Measurements from ENCODE around the gene KCNK3. TPM values are rescaled to one million over a fixed set of nuclear protein-coding genes. Genes with fewer than 3 reads are reported as not detected.

The KCNK3 gene
- total and polyA plus RNA-seq, 3 donors from 2014 or later: 1.0 to 2.5 (median 1.5) TPM

GRCh38 chr2:26740890-26741302, 48.4 kb downstream of the KCNK3 start:
- intact Hi-C loops (cut with DNase I; ENCODE audit: low total_unique reads): loop anchor here (5.0 kb wide), 1 partner anchor 134 kb away; no protein-coding TSS in a partner anchor
- peaks cover 4% of the 10 kb centered on the region for H3K4me1 ChIP-seq
- TF ChIP-seq, protein P1, sequence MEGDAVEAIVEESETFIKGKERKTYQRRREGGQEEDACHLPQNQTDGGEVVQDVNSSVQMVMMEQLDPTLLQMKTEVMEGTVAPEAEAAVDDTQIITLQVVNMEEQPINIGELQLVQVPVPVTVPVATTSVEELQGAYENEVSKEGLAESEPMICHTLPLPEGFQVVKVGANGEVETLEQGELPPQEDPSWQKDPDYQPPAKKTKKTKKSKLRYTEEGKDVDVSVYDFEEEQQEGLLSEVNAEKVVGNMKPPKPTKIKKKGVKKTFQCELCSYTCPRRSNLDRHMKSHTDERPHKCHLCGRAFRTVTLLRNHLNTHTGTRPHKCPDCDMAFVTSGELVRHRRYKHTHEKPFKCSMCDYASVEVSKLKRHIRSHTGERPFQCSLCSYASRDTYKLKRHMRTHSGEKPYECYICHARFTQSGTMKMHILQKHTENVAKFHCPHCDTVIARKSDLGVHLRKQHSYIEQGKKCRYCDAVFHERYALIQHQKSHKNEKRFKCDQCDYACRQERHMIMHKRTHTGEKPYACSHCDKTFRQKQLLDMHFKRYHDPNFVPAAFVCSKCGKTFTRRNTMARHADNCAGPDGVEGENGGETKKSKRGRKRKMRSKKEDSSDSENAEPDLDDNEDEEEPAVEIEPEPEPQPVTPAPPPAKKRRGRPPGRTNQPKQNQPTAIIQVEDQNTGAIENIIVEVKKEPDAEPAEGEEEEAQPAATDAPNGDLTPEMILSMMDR (IDR thresholded peaks at IDR 0.05): no peak
- TF ChIP-seq POLR2A (IDR thresholded peaks at IDR 0.05): no peak
- H3K27ac ChIP-seq: no peak overlapping the region
- no peaks in the 10 kb centered on the region for H3K36me3 ChIP-seq (ENCODE audit: low read depth, missing control alignments)
- 75 to 84% methylated on average over 4 to 8 of the region's 8 CpGs for whole genome bisulfite sequencing, 2 donors
- H3K27me3 ChIP-seq: no peaks in the 10 kb centered on the region
- no peaks in the 10 kb centered on the region for H3K9me3 ChIP-seq
- DNase-seq: peak; percentile 26
- no peak overlapping the region for H3K4me3 ChIP-seq

DNA sequence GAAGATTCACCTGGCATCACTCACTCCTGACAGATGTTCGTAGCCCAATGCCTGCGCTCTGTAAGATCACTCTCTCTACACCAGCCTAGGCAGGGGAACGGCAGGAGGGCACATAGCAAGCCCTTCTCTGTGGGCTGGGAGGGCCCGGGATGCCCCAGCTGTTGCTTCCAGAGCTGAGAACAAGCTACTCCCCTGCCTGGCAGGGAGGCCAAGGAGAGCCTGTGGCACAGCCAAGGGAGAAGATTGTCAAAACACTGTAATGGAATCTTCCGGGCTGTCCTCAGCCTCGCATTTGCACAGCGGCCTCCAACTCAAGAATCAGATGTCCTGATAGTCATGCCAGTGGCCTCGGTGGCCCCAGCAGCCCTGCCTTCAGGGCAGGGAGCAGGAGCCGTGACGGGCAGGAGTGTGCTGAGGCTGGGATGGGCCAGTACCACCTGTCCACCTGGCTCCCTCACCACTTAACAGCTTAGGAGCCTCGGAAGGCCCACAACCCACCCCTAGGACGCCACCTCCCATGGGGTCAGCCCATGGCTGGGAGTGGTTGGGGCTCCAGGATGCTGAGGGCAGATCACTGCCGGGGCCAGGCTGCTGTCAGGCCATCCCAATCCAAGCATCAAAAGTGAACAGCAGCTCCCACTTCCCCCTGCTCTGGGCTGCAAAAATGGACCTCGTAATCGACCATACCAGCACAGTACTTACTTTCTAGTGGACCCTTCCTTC, 49.7 kb downstream of the KCNK3 start:
- Histone ChIP-seq H3K36me3 (ENCODE audit: low read depth, missing control alignments) (no peaks in the 10 kb centered on the region), H3K27me3 (no peaks in the 10 kb centered on the region), H3K4me3 (no peak overlapping the region), H3K9me3 (no peaks in the 10 kb centered on the region), H3K4me1 (no peaks in the 10 kb centered on the region), H3K27ac (no peak overlapping the region)
- intact Hi-C loops (cut with DNase I; ENCODE audit: low total_unique reads): loop anchor here (5.0 kb wide), 1 partner anchor 135 kb away; no protein-coding TSS in a partner anchor
- no peak for DNase-seq
- TF ChIP-seq, protein P1 (IDR thresholded peaks at IDR 0.05): no peak
- no peak for TF ChIP-seq POLR2A (IDR thresholded peaks at IDR 0.05)
- WGBS, 2 donors: 97 to 99% methylated on average over 13 to 15 of the region's 15 CpGs

DNA sequence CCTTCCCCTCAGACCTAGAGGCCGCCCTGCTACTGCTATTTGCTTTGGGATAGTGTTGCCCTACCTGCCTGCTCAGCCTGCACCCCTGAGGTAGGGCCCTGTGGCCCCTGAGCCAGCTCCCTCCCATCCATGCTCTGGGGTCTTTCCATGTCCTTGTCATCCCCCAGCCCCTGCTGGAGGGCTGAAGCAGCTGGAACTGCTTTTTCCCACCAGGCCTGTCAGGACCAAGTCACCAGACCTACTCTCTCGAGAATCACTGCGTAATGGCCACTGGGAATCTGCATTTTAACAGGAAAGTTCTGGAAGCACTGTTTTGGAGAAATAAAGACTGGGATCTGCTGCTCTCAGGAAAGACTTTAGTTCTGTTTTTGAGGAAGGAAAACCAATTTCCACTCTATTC, 51.3 kb downstream of the KCNK3 start:
- intact Hi-C loops (cut with DNase I; ENCODE audit: low total_unique reads): loop anchor here (5.0 kb wide), 1 partner anchor 137 kb away; no protein-coding TSS in a partner anchor
- no peak for DNase-seq
- Histone ChIP-seq H3K4me1 (no peaks in the 10 kb centered on the region), H3K27ac (no peak overlapping the region), H3K9me3 (no peaks in the 10 kb centered on the region), H3K4me3 (no peak overlapping the region), H3K36me3 (ENCODE audit: low read depth, missing control alignments) (no peaks in the 10 kb centered on the region), H3K27me3 (no peaks in the 10 kb centered on the region)
- no peak for TF ChIP-seq POLR2A (IDR thresholded peaks at IDR 0.05)
- TF ChIP-seq, protein P1 (IDR thresholded peaks at IDR 0.05): no peak
- WGBS, 2 donors: 88 to 97% methylated on average over 3 of the region's 3 CpGs

DNA sequence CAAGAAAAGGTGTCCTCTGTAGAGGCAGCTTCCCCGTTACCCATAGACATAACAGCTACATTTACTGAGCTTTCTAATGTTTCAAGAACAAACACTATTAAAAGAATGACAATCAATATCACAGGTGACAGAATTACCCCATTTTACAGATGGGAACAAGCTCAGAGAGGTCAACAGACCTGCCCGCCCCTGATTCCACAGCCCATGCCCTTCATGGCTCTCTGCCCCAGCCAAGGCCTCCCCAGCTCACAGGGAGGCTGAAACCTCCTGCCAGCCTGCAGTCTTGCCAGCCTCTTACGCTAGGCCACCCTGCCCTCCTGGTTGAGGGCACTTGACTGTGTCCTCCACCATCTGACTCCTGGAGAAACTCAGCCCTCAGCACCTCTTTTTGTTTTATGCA, 52.4 kb downstream of the KCNK3 start:
- no peaks in the 10 kb centered on the region for H3K36me3 ChIP-seq (ENCODE audit: low read depth, missing control alignments)
- no peak for DNase-seq
- no peak overlapping the region for H3K27ac ChIP-seq
- 82 to 93% methylated on average over 3 of the region's 3 CpGs for WGBS, 2 donors
- no peaks in the 10 kb centered on the region for H3K9me3 ChIP-seq
- intact Hi-C loops (cut with DNase I; ENCODE audit: low total_unique reads): loop anchor here (5.0 kb wide), 1 partner anchor 138 kb away; no protein-coding TSS in a partner anchor
- H3K4me1 ChIP-seq: no peaks in the 10 kb centered on the region
- H3K4me3 ChIP-seq: no peak overlapping the region
- TF ChIP-seq POLR2A (IDR thresholded peaks at IDR 0.05): no peak
- TF ChIP-seq, protein P1 (IDR thresholded peaks at IDR 0.05): no peak
- no peaks in the 10 kb centered on the region for H3K27me3 ChIP-seq
